HG03342 (cell line): Measurements from ENCODE around the gene ISOC2.
A peak's percentile ranks its signal among the peaks of the same experiment; 100 is the strongest.

Source experiments
- ATAC-seq: cut with Tn5 transposase; IDR thresholded peaks from one replicate; pipeline ENCODE4 v1.9.1; 2021; ENCODE audit warnings: mild to moderate bottlenecking, moderate library complexity; ENCODE audit not compliant: unreplicated experiment

The ISOC2 gene

DNA sequence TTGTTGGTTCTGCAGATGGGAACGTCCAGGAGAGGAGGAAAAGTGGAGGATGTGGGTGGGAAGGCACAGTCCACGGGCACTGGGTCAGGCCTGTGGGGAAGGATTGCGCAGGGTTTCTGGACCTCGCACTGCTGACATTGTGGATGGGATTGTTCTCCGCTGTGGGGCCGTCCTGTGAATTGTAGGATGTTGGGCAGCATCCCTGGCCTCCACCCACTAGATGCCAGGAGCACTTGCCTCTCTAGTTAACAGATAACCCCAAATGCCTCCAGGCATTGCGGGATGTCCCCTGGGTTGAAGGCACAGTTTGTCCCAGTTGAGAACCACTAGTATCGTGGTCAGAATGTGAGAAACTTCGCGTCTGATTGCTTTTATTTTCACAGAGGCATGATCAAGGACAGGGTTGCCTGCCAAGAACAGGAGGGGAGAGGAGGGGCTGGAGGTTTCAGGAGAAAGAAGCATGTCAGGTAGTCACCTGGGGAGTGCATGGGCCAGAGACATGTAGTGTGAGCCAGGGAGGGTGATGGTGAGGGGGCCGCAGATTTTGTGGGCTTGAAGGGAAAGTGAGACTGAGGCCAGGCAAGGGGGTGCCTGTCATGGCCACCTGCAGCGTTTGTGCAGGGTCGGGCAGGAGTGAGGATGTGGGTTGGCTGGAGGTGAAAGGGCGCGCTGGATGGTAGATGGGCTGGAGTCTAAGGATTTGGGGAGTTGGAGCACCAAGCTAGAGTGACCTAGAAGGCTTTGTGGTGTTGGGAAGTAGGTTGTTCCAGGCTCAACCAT lies 18.2 kb upstream of the ISOC2 start:
- ATAC-seq: no peak

DNA sequence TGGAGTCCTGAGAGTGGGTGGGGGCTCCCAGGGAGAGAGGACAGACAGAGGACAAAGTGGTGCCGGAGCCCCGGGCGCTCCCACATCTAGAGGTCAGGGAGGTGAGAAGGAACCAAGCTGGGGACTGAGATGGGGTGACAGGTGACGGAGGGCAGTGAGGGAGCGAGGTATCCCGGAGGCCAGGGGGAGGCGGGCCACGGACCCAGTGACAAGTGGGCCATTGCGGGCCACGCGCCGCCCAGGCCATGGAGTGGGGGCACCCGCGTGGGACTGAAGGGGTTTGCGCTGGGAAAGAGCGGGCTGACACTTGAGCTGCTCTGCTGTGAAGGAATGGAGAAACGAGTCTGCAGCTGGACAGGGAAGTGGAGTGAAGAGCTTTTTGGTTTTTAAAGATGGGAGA lies 17.6 kb upstream of the ISOC2 start:
- ATAC-seq: no peak

DNA sequence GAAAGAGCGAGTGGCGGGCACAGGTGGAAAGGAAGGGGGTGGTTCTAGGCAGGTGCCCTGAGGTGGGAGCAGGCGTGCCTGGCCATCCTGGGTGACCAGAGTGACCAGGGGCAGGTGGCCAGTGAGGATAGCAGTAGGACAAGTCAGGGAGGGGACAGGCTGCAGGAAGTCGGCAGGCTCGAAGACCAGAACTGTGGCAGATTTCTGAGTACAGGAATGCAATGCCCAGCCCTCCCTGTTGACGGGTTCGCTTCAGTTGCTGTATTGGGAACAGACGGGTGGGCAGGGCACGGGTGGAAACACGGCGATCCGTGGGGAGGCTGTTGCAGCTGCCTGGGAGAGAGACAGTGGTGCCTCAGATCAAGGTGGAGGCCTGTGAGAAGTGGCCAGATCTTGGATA lies 16.9 kb upstream of the ISOC2 start:
- ATAC-seq: no peak

DNA sequence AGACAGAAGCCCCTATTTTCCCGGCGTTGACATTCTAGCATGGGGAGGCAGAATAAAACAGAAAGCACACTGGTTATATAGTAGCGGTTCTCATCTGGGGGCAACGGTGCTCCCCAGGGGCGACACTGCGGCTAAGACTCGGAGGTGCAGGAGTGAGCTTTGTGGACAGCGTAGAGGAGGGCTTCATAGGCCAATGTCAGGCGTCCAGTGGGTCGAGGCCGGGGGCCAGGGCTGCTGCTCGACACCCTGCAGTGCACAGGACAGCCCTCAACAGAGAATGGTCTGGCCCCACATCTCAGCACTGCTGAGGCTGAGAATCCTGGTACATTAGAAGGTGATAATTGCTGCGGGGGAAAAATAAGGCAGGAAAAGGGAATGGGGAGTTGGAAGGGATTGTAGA lies 16.5 kb upstream of the ISOC2 start:
- ATAC-seq: no peak

DNA sequence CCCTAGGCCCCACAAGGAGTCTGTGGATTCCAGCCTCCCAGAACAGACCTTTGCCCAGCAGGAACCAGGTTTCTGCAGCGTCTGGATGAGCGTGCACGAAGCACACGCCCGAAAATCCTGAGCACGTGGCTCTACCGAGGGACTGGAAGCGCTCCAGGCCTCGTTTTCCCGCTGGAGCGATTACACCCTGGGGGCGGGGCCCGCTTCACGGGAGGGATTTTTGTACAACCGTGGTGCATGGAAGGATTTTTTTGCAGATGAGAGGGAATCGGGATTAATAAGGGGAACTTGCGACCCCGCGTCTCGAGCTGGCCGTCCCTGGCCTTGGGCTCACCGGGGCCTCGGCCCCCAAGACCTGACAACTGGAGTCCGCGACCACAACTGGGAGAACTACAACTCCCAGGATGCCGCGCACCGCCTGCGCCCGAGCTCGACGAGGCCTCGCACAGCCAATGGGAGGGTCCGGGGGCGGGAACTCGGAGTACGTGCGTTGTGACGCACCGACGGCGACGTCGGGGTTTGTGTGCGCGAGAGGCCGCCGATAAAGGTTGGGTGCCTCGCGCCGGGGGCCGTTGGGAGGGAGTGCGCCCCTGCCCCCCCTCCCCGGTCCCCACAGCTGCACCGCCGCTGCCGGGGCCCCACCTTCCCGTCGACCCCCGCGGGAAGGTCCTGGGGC lies 14.8 kb upstream of the ISOC2 start, which contains the start of gene ZNF628:
ZNF628 (plus strand) TSS at position 518 of the 676 bp plus-strand sequence. CDS start 3,294 bp downstream, outside the sequence.
- ATAC-seq: peak; percentile 91

DNA sequence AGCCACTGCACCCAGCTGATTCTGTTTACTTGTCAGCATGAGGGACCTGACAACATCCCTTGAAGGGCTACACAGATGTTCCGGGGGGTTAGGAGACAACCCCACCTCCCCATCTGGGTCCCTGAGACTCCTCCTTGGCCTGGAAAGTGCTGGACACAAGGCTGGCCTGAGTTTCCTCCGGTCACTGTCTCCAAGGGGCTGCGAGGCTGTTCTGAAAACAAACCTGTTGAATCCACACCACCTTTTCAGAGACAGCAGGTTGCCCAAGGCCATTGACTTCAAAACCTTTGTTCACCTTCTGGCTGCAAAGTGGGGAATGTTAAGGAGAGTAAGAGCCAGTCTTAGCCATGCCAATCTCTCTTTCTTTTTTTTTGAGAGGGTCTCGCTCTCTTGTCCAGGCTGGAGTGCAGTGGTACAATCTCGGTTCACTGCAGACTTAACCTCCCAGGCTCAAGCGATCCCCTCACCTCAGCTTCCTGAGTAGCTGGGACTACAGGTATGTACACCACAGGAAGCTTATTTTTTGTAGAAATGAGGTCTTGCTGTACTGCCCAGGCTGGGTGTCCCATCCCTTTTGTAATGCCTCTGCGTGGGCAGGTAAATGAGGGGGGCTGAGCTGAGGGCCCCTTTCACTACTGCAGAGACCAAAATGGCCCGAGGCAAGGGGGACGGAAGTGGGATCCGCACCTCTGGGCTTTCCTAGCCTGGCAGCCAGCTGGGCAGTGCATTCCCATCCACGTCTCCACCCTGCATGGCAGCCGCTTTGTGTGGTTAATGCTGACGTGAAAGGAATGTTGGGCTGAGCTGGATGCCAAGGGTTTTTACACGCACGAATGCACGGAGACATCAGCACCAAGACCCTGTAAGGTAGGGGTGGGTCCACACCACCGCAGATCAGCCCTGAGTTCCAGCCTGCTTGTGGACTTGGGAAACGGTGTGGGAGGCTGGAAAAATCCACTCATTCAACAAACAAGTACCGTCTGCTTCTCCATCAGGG lies 13.1 kb upstream of the ISOC2 start:
- no peak for ATAC-seq

DNA sequence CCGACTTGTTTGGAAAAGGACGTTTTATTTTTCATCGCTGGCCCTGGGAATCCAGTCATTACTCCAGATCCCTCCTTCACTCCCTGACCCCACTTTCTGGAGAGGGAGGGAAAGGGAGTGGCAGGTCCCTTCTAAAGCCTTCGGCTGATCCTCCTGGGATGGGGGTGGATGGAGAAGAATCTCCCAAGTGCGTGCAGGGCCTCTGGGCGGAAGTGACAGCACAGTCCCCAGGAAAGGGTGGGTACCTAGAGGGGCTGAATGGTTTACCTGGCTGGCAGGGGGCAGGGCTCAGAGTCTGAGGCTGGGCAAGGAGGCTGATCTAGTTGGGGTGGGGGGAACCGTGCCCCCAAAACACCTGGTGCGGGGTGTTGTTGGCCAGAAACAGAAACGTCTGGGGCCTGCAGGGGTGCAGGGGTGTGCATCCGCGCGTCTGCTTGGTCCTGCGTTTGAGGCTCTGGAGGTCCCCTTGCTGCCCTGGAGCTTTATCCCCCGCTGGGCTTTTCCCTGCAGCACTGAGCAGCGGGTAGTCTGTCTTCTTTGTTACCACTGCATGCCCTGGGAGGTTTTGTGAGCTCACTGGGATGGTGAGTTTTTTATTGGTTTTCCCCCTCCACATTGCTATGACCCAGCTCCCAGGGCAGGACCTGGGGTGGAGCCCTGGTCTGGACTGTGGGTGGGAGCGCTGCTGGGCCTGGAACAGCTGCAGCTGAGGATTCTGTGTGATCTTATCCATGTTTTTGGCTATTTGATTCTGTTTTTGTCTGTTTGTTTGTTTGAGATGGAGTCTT lies 12.0 kb upstream of the ISOC2 start:
- no peak for ATAC-seq

DNA sequence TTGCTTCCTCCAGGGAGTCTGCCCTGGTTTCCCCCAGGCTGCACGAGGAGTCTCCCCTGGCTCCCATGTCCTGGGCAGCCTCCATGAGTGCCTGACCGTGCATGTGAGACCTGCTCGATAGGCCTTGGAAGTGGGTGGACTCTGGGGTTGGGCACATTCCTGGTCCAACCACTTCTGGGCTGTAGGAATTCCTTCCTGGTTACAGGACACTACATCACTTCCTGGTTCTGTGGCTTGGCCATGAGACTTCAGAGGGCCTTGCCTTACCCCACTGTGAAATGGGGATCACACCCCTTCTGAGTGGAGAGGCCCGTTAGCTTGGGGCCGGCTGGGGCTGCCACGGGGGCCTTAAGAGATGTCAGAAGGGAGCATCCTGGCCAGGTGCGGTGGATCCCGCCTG lies 11.0 kb upstream of the ISOC2 start:
- ATAC-seq: no peak

DNA sequence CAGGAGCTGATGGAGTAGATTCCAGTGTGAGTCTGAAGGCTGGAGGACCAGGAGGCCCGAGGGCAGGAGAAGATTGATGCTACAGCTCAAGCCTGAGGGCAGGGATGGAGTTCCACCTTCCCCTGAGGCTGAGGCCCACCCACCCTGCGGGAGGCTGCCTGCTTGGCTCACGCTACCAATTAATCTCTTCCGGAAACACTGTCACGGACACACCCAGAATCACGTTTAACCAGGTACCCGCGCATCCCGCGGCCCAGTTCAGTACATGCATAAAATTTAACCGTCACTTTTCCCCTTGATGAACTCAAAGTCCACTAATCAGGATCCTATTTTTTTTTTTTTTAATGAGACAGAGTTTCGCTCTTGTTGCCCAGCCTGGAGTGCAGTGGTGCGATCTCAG lies 9.8 kb upstream of the ISOC2 start:
- ATAC-seq: no peak

DNA sequence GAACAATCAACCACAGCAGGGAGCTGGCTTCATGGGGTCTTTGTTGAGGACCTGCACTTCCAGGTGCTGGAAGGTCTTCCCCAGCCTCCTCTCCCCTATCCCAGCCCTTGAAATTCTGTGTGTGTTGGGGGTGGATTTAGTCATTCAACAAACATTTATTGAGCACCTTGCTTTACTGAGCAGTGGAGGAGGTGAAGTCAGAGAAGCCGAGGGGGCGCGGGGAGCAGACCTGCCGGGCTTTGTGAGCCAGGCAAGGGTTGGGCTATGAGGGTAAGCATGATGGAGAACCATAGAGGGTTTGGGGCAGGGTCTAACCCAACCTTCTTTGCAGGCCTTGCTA lies 6.6 kb upstream of the ISOC2 start:
- ATAC-seq: no peak

DNA sequence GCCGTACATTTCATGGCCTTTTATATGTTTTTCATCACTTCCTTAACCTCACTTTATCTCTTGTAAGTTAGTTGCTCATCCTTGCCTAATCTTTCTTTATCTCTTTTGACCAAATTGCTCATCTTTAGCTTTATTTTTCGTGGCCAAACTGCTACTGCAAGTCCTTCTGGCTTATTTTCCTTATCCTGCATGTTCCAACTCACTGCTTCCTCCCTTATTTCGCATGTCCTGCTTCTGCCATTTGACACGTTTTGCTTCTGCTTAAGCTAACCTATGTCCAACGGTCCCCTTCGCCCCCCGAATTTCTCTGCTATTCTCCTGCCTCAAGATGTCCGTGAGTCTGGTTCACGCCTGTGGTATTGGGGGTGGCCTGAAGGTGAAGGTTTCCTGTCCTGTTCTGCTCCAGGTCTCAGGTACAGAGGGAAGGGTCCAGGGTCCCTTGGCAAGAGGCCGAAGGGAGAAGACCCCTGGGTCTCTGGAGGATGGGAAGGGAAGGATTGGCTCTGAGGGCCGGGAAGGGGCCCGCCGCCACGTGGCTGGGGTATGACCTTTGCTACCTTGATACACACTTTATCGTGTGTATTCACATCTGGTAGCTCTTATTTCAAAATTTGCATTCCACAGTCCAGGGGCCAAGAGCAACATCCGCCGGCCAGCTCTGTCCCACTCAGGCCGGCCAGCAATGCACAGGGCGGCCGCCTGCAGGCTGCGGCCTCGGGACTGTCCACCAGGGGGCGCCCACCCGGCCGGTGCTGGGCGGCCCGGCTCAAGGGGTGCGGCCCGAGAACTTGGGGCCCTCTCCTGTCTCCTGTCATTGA lies 6.0 kb upstream of the ISOC2 start:
- no peak for ATAC-seq

DNA sequence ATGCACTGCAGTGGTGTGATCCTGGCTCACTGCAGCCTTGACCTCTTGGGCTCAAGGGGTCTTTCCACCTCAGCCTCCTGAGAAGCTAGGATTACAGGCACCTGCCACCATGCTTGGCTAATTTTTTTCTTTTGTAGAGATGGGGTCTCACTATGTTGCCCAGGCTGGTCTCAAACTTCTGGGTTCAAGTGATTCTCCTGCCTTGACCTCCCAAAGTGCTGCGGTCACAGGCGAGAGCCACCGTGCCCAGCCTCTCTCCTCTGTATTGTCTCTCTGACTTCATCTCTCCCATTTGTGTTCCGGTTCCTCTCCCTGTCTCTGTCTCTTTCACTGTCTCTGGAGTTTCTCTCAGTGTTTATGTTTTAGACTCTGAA lies 4.8 kb upstream of the ISOC2 start:
- ATAC-seq: no peak

DNA sequence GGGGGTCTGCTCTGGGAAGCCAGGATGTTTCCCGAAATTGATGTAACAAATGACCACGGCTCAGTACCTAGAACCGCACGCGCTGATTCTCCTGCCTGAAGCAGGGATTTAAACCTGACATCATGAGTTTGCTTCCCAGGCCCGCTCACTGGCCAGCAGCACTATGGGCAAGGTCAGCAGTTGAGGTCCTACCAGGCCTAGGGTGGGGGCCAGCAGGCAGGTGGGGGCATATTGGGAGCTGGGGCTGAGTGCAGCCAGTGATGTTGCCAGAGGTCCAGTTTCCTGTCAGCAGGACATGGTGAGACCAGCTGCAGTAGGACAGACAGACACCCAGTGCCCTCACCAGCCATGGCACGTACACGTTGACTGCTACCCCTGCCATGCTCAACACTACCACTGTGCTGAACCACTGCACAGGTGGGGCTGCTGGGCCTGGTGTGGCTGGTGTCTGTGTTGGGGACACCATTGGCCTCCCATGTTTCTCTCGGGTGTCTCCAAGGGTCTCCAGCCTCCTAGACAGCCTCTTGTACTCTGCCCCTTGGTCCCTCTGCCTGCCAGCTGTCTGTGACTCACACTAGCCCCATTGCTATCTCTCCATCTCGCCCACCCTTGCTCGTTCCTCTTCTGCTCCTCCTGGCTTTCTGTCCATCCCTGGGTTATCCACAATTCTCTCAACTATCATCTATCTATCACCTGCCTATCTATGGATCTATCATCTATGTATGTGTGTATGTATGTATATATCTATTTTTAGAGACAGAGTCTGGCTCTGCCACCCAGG lies 4.2 kb upstream of the ISOC2 start:
- no peak for ATAC-seq

DNA sequence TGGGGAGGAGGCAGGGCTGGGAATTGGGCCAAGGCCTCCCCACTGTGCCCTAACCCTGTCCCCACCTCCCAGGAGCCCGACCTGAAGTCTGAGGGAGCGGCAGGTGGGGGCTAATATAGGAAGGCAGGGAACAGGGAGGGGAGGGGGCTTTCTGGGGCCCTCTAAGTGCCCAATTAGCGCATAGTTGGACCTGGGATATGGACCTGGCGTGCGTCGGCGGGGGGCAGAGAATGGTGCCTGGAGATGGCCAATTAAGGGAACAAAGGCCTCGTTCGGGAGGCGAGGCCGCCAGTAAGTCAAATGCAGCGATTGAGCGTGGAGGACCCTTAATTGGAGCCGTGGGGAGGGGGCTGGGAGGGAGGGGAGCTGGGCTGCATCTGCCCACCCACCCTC lies 3.2 kb upstream of the ISOC2 start, which contains the start of gene C19orf85:
C19orf85 (minus strand) TSS at position 90 of the 393 bp plus-strand sequence. CDS start 197 bp downstream, outside the sequence.
- ATAC-seq: no peak

DNA sequence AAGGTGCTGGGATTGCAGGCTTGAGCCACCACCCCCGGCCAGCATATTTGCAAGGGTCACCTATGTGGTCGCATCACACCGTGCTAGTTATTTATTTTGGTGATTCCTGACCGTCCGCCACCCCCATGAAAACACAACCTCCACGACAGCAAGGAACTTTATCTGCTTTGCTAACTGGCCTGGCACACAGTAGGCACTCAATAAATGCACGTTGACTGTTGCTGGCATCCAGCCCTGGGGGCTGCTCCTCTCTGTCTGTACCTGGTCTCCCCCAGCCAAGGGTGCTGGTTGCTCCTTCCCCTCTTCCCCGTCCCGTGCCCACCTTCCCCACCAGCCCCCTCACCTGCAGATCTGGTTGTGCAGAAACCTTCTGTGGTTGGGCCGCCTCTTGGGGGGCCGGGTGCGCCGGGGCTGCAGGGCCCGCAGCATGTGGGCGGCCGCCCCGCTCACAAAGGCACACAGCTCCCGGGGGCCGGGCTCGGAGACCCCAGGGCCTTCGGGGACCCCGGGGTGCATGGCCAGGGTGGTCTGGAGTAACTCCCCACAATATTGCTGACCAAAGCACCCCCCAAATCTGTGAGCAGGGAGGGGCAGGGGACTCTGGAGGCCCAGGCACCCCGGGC lies 2.7 kb upstream of the ISOC2 start:
- ATAC-seq: no peak

DNA sequence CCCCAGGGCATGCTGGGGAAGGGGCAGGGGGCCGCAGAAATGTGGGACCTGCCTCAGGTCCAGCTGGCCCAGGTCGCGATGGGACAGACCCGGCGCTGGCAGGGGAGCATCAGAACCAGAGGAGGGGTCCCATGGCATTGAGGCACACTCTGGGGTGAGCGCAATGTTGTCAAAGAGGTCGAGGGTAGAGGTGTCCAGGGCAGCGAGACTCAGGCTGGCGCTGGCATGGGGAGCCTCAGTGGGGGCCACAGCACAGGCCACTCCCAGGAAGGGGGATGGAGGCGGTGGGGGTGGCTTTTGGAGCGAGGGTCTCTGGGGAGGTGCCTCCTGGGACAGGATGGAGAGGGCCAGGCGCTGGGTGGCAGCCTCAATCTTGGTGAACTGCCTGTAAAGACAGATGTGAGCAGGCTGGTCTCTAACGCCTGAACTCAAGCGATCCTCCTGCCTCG lies 2.2 kb upstream of the ISOC2 start:
- ATAC-seq: no peak

DNA sequence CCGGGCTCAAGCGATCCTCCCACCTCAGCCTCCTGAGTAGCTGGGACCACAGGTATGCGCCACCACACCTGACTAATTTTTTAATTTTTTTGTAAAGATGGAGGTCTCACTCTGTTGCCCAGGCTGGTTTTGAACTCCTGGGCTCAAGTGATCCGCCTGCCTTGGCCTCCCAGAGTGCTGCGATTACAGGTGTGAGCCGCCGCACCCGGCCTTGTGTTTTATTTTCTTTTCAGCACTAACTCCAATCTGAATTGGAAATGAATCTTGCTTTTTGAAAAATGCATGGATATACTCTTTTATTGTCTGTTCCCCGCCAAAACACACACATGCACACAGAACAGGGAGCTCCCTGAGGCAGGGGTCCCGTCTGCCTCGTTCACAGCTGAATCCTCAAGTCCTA lies 1.3 kb upstream of the ISOC2 start:
- no peak for ATAC-seq

DNA sequence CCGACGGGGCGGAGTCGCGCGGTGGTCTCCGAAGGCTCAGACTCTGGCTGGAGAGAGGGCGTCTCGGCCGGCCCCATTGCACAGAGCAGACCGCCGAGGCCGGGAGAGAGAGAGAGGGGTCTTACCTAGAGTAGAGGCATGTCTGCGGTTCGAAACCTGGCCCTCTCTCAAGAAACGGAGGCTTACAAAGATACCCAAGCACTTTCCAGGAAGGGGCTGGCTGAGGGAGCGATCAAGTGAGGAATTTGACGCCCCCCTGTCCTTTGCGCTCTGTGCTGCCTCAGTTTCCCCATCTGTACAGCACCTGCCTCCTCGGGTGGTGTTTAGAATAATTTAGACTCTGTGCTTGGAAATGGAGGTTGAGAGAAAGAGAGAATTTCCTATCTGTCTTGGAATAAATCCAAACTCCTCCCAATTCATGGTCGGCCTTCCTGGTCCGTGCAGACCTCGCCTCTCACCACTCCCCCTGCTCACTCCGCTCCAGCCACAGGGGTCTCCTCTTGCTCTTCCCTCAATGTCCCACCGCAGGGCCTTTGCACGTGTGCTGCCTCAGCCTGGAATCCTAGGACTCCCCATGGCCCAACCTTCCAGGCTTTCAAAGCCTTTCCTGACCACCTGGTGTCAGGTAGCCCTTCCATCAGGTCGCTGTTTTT lies 658 bp upstream of the ISOC2 start:
- ATAC-seq: no peak
